ENCODE data around the gene SWI5. TPM values are rescaled to one million over a fixed set of nuclear protein-coding genes. Genes with fewer than 3 reads are reported as not detected.
A peak's percentile ranks its signal among the peaks of the same experiment; 100 is the strongest.

The SWI5 gene
- total RNA-seq, 1 experiment from 2014 or later: 42.2 TPM

DNA sequence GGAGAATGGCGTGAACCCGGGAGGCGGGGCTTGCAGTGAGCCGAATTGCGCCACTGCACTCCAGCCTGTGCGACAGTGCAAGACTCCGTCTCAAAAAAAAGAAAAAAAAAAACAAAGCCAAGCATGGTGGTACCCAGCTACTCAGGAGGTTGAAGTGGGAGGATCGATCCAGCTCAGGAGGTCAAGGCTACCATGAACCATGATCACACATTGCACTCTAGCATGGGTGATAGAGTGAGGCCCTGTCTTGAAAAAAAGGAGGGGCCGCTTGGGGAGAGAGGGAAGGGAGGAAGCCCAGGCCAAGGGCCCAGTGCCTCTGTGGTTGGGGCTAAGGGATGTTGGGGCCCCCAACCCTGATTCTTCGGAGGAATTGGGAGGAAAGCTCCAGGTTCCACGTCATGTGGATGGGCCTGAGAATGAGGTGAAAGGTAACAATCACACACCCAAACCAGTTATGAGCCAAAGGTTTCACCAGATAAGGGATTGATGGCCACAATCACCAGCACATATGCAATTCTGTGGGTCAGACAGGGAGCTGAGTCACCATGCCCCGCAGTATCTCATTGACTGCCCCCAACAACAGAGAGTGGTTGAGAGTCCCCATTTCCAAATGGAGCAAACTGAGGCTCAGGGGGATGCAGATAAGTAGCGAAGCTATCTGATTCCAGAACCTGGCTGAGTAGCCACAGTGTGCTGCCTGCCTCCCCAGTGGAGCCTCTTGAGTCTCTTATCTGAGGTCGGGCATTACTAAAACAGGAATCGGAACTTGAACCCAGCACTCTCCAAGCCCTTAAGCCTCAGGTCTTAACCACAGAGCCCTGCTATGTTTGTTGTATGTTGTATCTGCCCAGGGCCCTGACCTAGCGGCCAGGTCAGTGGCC lies 20.5 kb downstream of the SWI5 start:
- in situ Hi-C loops (cut with HindIII; ENCODE audit: low pct_unique_long_range_greater_than_20kb, low sequenced_read_pairs): no loop called here
- DNase-seq (ENCODE audit: low read depth, low spot score): no peak

DNA sequence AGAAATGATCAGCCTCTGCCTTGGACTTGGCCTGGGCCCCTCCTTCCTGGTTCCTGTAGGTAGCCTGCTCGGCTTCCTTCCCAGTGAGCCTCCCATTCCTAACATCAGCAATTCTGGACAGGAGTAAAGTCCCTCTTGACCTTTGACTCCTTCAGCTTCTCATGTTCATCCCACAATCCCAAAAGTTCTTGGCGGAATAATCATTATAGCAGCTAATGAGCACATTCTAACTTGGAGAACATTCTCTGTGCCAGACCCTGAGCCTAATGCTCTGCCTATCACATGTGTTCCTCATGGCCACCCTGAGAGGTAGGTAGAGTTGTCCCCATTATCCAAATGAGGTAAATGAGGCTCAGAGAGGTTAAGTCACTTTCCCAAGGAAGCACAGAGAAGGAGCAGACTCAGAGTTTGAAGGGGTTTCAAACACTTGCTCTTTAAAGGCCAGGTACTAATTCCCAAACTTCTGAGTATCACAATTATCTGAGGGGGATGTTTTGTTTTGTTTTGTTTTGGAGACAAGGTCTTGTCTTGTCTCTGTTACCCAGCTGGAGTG lies 21.2 kb downstream of the SWI5 start:
- in situ Hi-C loops (cut with HindIII; ENCODE audit: low pct_unique_long_range_greater_than_20kb, low sequenced_read_pairs): no loop called here
- no peak for DNase-seq (ENCODE audit: low read depth, low spot score)

DNA sequence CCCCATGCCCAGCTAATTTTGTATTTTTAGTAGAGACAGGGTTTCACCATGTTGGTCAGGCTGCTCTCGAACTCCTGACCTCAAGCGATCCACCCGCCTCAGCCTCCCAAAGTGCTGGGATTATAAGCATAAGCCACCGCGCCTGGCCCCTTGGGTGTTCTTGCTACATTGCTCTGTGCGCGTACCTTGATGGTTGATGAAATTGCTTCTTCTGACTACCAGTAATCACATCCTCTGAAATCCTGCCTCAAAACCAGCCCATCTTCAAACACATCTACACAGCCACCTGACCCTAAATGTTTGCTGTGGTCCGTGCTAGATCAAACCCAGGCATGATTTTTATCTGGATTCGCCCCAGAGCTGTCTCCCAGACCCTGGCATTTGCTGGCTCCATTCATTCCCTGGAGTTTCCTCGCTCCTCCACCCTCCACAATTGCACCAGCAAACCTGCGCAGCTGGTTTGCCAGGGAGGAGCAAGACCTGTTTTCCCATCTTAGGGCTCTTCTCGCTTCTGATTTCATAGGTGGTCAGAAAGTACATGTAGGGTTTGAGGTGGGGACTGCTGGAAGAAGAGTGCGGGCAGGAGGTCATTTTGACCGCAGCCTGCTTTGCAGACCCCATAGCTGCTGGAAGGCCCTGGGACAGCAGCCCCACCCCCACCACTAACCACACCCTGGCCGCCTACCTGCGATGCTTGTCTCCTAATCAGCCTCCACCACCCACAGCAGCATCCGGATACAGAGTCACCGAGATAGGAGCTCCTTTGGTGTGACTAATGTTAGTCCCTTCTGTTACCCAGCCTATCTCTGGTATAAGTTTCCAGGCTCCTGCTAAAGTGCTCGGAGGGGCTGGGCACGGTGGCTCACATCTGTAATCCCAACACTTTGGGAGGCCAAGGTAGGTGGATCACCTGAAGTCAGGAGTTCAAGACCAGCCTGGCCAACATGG lies 22.7 kb downstream of the SWI5 start:
- in situ Hi-C loops (cut with HindIII; ENCODE audit: low pct_unique_long_range_greater_than_20kb, low sequenced_read_pairs): no loop called here
- DNase-seq (ENCODE audit: low read depth, low spot score): no peak

DNA sequence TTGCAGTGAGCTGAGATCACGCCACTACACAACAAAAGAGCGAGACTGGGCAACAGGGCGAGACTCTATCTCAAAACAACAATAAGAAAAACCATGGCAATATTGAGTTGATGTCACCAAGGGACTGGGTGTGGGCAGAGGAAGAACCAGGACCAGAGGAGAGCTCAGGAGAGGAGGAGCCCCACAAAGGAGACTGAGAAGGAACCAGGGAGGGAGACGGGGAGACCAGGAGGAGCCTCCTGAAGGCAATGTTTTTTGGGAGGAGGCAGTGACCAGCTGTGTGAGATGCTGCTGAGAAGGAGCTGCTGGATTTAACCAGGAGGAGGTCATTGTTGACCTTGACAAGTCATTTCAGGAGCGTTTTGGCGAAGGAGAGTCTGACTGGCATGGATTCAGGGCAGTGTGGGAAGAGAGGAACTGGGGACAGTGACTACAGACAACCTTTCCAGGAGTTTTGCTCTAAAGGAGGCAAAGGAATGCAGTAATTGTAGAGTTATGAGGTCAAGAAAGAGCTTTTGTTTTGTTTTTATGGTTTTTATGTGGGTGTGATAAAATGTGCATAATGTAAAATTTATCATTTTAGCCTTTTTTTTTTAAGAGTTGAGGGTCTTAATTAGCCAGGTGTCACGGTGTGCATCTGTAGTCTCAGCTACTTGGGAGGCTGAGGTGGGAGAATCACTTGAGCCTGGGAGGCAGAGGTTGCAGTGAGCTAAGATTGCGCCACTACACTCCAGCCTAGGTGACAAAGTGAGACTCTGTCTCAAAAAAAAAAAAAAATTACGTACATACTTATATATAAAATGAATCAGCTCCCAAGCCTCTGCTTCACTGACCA lies 28.3 kb downstream of the SWI5 start:
- no peak for DNase-seq (ENCODE audit: low read depth, low spot score)
- in situ Hi-C loops (cut with HindIII; ENCODE audit: low pct_unique_long_range_greater_than_20kb, low sequenced_read_pairs): no loop called here

DNA sequence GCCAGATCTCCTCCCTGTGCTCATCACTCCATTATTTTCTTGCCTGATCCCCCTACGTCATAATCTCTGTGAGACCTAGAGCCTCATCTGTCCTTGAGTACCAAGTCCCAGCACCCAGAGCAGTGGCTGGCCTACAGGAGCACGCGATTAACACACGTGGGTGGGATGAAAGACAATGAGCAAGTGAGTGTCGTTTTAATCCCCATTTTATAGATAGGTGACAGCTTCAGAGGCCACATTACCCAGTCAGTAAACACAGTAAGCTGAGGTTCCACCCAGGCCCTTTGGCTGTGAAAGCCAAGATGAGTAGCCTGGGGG lies 28.9 kb downstream of the SWI5 start:
- in situ Hi-C loops (cut with HindIII; ENCODE audit: low pct_unique_long_range_greater_than_20kb, low sequenced_read_pairs): no loop called here
- DNase-seq (ENCODE audit: low read depth, low spot score): no peak

DNA sequence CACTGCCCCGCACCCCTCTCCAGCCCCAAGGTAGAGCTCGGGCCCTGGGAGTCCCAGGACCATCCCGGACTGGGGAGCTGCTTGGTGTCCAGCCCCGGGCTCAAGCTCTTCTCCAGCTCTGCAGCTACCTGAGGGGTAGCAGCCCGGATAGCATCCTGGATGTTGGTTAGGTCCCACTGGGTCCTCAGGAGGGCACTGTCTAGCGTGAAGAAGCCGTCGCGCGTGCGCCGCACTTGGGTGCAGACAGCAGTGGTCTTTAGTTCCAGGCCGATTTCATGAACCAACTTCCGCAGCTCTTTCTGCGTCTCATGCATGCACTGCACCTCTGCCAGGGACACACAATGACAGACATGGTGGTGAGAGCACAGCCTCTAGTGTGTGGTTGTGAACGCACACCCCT lies 33.5 kb downstream of the SWI5 start:
- in situ Hi-C loops (cut with HindIII; ENCODE audit: low pct_unique_long_range_greater_than_20kb, low sequenced_read_pairs): no loop called here
- DNase-seq (ENCODE audit: low read depth, low spot score): no peak

DNA sequence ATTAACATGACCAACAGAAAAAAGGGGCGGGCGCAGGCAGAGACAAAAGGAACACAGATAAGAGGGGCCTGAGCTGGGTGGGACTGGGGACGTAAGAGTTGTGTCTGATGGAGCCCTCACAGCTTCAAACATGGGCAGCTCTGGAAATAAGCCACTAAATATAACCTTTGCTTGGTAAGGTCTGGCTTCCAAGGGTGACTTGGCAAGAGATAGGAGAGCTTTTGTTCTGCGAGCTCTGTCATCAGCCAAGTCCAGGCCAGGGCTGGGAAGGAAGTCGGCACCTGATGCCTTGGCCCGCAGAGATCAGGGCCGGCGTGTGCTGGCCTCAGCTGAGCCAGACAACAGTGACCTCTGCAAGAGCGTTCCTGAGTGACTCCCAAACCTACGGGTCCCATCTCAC lies 34.4 kb downstream of the SWI5 start:
- peak; percentile 37 for DNase-seq (ENCODE audit: low read depth, low spot score)
- in situ Hi-C loops (cut with HindIII; ENCODE audit: low pct_unique_long_range_greater_than_20kb, low sequenced_read_pairs): no loop called here

DNA sequence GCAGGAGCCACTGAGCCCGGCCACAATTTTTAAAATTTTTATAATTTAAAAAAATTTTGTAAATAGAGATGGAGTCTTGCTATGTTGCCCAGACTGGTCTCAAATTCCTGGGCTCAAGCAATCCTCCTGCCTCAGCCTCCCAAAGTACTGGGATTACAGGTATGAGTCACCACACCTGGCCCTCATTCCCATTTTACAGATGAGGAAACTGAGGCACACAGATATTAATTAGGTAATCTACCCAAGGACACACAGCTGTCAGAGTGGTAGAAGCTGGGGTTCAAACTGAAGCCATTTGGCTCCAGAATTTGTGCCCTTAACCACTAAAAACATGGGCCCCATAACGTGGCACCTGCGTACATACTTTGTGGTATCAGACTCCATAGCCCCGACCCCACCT lies 38.6 kb downstream of the SWI5 start:
- in situ Hi-C loops (cut with HindIII; ENCODE audit: low pct_unique_long_range_greater_than_20kb, low sequenced_read_pairs): no loop called here
- no peak for DNase-seq (ENCODE audit: low read depth, low spot score)

DNA sequence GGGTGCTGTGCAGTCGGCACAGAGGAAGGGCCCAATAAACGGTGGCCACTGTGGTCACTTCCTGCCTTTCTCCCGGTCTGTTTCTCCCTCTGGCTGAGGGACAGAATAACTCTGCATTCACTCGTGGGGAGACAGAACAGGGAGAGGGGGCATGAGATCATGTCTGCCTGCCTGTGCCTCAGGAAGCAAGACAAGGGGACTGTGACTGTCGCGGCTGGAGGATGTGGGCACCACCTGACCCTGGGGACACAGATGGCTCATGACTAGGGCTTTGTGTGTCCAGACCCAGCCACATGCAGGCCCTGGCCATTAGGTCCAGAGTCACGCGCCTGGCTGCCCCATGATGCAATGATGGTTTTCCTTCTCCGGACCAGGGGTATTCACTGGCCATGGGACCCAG lies 40.3 kb downstream of the SWI5 start:
- in situ Hi-C loops (cut with HindIII; ENCODE audit: low pct_unique_long_range_greater_than_20kb, low sequenced_read_pairs): no loop called here

DNA sequence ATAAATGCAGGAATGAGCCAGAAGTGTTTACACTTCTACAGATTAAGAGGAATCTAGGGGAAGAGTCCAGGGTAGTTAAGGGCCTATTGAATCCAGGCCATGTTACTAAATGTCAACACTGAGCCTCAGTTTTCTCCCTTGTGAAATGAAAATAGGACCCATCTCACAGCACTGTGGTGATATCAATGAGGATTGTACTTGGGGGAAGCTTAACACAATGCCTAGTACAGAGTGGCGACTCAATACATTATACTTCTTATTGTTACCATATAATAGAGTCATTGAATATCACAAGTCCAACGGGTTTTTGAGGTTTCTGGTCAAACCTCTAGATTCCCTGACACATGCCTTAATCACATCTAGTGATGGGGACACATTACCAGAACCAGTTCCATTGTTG lies 41.6 kb downstream of the SWI5 start:
- DNase-seq (ENCODE audit: low read depth, low spot score): peak; percentile 37
- in situ Hi-C loops (cut with HindIII; ENCODE audit: low pct_unique_long_range_greater_than_20kb, low sequenced_read_pairs): no loop called here

More for the DNA sequence above, 40.3 kb downstream of the SWI5 start:
- DNase-seq (ENCODE audit: low read depth, low spot score): peak; percentile 20

DNA sequence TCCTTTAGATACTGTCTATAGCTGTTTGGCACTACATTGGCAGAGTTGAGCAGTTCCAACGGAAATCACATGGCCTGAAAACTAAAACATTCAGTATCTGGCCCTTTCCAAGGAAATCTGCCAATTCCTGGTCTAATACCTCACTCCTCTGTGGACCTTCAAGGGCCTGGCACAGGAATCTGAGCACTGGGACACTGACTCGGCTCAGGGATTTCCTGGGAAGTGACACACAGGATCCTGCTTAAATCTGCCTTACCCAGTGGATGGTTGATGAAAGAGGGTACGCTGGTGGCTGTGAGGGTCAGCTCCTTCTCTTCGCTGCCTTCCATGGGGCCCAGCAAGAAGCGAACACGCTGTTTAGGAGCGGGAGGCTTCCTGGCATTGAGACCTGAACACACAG lies 45.3 kb downstream of the SWI5 start:
- no peak for DNase-seq (ENCODE audit: low read depth, low spot score)
- in situ Hi-C loops (cut with HindIII; ENCODE audit: low pct_unique_long_range_greater_than_20kb, low sequenced_read_pairs): no loop called here

DNA sequence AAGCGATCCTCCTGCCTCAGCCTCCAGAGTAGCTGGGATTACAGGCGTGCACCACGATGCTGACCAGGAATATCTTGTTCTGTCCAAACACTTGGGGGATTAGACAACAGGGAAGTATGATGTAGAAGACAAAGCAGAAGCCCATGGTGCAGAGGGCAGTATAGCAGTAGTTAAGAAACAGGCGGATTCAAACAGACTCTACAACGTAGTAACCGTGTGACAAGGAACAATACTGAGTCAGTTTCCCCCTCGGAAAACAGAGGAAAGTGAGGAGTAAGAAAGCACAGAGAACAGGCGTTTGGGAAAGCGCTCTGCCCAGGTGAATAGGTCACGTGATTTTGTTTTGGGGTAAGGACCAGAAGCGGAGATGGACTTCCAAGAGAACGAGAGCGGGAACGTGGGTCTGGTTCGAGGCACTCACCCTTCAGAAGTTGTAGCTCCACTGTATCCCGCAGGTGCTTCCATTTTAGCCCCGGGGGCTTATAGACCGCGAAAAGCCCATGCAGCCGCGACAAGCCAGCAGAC lies 45.9 kb downstream of the SWI5 start:
- no peak for DNase-seq (ENCODE audit: low read depth, low spot score)
- in situ Hi-C loops (cut with HindIII; ENCODE audit: low pct_unique_long_range_greater_than_20kb, low sequenced_read_pairs): no loop called here

DNA sequence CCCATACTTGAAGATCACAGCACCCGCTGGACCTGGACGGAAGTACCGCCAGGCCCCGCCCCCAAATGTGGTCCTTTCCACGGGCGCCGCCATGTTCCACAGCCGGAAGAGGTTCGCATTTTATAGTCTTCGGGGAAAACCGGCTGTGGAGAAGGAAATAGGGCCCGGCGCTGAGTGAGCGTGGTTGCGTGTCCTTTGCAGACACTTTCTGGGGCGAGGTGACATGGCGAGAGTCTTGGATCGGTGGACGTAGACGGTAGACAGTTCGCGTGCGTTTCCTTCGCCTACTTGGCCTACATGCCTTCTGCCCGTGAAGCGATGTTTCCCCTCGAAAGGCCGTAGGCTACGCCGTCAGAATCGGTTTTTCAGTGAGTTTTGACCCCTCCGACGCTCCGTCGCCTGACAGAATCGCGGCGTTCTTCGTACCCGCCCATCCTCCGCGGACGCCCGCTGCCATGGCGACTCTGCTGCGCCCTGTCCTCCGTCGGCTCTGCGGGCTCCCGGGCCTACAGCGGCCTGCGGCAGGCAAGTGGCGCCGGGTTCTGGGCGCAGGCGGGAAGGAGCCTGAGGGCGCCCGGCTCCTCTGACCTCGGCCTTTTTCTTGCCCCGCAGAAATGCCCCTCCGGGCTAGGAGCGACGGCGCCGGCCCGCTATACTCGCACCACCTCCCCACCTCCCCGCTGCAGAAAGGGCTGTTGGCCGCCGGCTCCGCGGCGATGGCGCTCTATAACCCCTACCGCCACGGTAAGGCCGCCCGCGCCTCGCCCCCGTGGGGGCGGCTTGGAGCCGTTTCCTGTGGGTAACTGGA lies 46.5 kb downstream of the SWI5 start, which contains the start of the genes COQ4 and TRUB2:
COQ4 (plus strand) TSS at position 436 of the 808 bp plus-strand sequence; CDS start at position 456, 20 bp downstream.
TRUB2 (minus strand) TSS at position 44 of the 808 bp plus-strand sequence; CDS start at position 5, 39 bp downstream.
- in situ Hi-C loops (cut with HindIII; ENCODE audit: low pct_unique_long_range_greater_than_20kb, low sequenced_read_pairs): no loop called here
- DNase-seq (ENCODE audit: low read depth, low spot score): peak; percentile 95

DNA sequence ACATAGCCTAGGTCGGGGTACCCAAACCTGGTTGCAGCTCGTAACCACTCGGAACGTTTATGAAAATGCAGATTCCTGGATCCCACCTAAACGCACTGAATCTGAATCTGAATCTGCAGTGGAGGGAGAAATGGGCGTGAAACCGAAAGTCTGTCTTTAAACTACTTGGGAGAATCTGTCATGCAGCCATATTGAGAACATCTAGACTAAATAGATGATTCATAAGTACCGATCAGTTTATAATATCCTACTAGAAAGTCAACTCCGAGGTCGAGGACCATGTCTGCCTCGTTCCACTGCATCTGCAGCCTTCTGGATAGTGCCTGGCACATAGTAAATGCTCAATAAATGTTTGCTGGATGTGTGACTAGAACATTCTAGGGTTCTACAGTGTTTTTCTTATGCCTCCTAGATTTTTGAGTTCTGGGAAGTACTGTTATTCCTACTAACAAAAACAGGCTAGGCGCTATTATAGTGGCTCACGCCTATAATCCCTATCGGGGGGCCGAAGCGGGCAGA lies 47.2 kb downstream of the SWI5 start:
- in situ Hi-C loops (cut with HindIII; ENCODE audit: low pct_unique_long_range_greater_than_20kb, low sequenced_read_pairs): no loop called here
- DNase-seq (ENCODE audit: low read depth, low spot score): no peak

DNA sequence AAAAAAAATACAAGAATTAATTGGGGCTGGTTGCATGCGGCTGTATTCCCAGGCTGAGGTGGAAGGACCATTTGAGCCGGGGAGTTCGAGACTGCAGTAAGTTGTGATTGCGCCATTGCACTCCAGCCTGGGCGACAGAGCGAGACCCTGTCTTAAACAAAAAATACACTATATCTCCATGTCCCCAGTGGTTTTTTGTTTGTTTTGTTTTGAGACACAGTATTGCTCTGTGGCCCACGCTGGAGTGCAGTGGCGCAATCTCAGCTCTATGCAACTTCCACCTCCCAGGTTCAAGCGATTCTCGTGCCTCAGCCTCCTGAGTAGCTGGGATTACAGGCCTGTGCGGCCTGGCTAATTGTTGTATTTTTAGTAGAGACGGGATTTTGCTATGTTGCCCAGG lies 47.7 kb downstream of the SWI5 start:
- in situ Hi-C loops (cut with HindIII; ENCODE audit: low pct_unique_long_range_greater_than_20kb, low sequenced_read_pairs): no loop called here
- DNase-seq (ENCODE audit: low read depth, low spot score): no peak

DNA sequence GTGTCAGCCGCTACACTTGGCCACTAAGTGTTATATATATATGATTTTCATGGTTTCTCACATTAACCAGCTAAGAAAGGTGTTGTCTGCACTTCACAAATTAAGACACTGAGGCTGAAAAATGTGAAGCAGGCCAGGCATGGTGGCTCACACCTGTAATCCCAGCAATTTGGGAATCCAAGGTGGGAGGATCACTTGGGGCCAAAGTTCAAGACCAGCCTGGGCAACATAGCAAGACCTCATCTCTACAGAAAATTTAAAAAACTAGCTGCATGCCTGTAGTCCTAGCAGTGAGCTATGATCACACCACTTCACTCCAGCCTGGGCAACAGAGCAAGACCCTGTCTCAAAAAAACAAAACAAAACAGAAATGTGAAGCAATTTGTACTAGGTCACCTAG lies 48.3 kb downstream of the SWI5 start:
- in situ Hi-C loops (cut with HindIII; ENCODE audit: low pct_unique_long_range_greater_than_20kb, low sequenced_read_pairs): no loop called here
- no peak for DNase-seq (ENCODE audit: low read depth, low spot score)
